Measurements from ENCODE around the gene RIPOR2. TPM values are rescaled to one million over a fixed set of nuclear protein-coding genes. Genes with fewer than 3 reads are reported as not detected.

RIPOR2 gene
- total and polyA plus RNA-seq, 2 donors (not counting 3 experiments of a cell fraction or from before 2014, with no cell fraction given), result 0.10 TPM; not detected in 1

GRCh38 chr6:24768361-24768760 lies 167.4 kb downstream of the RIPOR2 start:
- no peaks in the 10 kb centered on the region for H4K20me1 ChIP-seq (replicated peaks; ENCODE audit: control insufficient read depth, extremely low read depth, insufficient read depth, low read length)
- BruUV-seq (replicated peaks), result no TSS peak
- DNase-seq (ENCODE audit: low read depth, low spot score) (no peak), FAIRE-seq (no peak)
- no peak overlapping the region for H3K9ac ChIP-seq (replicated peaks; ENCODE audit: extremely low read depth, insufficient read depth, low read length)
- H3K4me3 ChIP-seq (replicated peaks in 1 of 3; ENCODE audit: insufficient read depth in 1 of 3, low read depth in 1 of 3, low read length in 3 of 3), result no peak overlapping the region
- no peaks in the 10 kb centered on the region for H3K79me2 ChIP-seq (ENCODE audit: control insufficient read depth, insufficient read depth, low read length)
- POLR2A ChIA-PET, result no interaction called here
- no peaks in the 10 kb centered on the region for H3K27me3 ChIP-seq (ENCODE audit: control insufficient read depth in 2 of 2, insufficient read depth in 2 of 2, low read length in 2 of 2)
- no peaks in the 10 kb centered on the region for H3K36me3 ChIP-seq (ENCODE audit: control insufficient read depth in 2 of 2, extremely low read depth in 1 of 2, insufficient read depth in 2 of 2, low read length in 2 of 2)
- dilution Hi-C loops (cut with MboI; ENCODE audit: extremely low pct_ligation_motif_present, low sequenced_read_pairs) (no loop called here), intact Hi-C loops (cut with micrococcal nuclease) (no loop called here)
- no peak overlapping the region for H3K27ac ChIP-seq (ENCODE audit: insufficient read depth, low read depth, low read length)
- H3K9me3 ChIP-seq (replicated peaks; ENCODE audit: control insufficient read depth, insufficient read depth, low read length), result no peaks in the 10 kb centered on the region
- CTCF ChIA-PET, result interaction anchor here (1.5 to 7.5 kb wide), 2 partner anchors 67 to 186 kb away, joined by 3 to 99 read pairs; no protein-coding TSS in a partner anchor
- no peaks in the 10 kb centered on the region for H3K9me1 ChIP-seq (replicated peaks; ENCODE audit: control insufficient read depth, extremely low read depth, insufficient read depth, low read length)
- H2AFZ ChIP-seq (ENCODE audit: low read depth, low read length), result no peak overlapping the region
- no peak overlapping the region for H3K4me2 ChIP-seq (ENCODE audit: insufficient read depth, low read length)
- TF ChIP-seq MYC (IDR thresholded peaks at IDR 0.05; ENCODE audit: low read depth, low read length), result no peak
- no peak for TF ChIP-seq JUN (IDR thresholded peaks at IDR 0.05; ENCODE audit: borderline replicate concordance, insufficient read depth, insufficient read length, low read depth)
- no peak for TF ChIP-seq CTCF (IDR thresholded peaks at IDR 0.05; ENCODE audit: extremely low read depth in 1 of 2, insufficient read depth in 1 of 2, low read depth in 1 of 2, low read length in 2 of 2)
- no peak for TF ChIP-seq FOS (IDR thresholded peaks at IDR 0.05; ENCODE audit: borderline replicate concordance, insufficient read depth, low read length)
- TF ChIP-seq POLR2A (IDR thresholded peaks at IDR 0.05; ENCODE audit: low read depth, low read length), result no peak
- TF ChIP-seq MAX (IDR thresholded peaks at IDR 0.05; ENCODE audit: insufficient read depth, insufficient read length), result no peak
- TF ChIP-seq POLR2AphosphoS5 (IDR thresholded peaks at IDR 0.05; ENCODE audit: insufficient read depth, low read depth, low read length), result no peak
- TF ChIP-seq GATA2 (IDR thresholded peaks at IDR 0.05; ENCODE audit: insufficient read depth, insufficient read length, low read depth, low read length), result no peak
- TF ChIP-seq EZH2 (IDR thresholded peaks at IDR 0.05; ENCODE audit: borderline replicate concordance, low read depth, low read length, severe bottlenecking), result no peak
- no peaks in the 10 kb centered on the region for H3K4me1 ChIP-seq (ENCODE audit: control insufficient read depth, extremely low read depth, insufficient read depth, low read length)

Measured in endothelial cell of umbilical vein (primary cell).